Stimulated activated CD8-positive, alpha-beta memory T cell treated with anti-CD3 and anti-CD28 coated beads, Interleukin-12 subunit alpha, Interleukin-12 subunit beta, amount 100 ng/mL, for 24 hours (primary cell): ENCODE measurements around the gene MPHOSPH10.
"Not testable (repeated sequence)": the region's sequence is repeated elsewhere in the genome, so short reads cannot be mapped to it uniquely, and the experiment has no call there.

ENCODE experiments used
- DNase-seq: peaks from one replicate; pipeline ENCODE4 v3.0.0-alpha.2; 2020; ENCODE audit errors: extremely low read depth

Gene MPHOSPH10

GRCh38 chr2:71173096-71173495 lies 42.7 kb downstream of the MPHOSPH10 start:
- no peak for DNase-seq

GRCh38 chr2:71174207-71174606 lies 43.8 kb downstream of the MPHOSPH10 start:
- no peak for DNase-seq

DNA sequence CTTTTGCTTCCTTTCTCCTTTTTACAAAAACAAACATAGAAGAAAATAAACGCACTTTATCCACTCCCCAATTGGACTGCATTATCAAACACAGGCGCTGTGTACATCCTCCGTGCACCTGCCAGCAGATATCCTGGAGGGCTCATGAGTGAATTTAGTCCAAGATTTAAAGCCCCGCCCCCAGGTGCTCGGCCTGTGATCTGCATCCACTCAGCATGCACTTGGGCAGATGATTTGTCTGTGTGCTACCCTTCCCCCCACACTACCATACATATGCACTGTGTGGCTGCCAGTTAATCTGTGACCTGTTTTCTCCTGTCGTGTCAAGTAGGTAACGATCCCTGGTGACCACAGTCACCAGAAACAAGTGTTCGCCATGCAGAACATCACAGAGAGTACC lies 48.4 kb downstream of the MPHOSPH10 start:
- DNase-seq: not testable (repeated sequence)

GRCh38 chr2:71181316-71181715 lies 50.9 kb downstream of the MPHOSPH10 start:
- no peak for DNase-seq

GRCh38 chr2:71183306-71184115 lies 53.1 kb downstream of the MPHOSPH10 start:
- not testable (repeated sequence) for DNase-seq

- DNase-seq: no peak
These were observed 56.5 kb downstream of the MPHOSPH10 start for GRCh38 chr2:71186973-71187372.

DNA sequence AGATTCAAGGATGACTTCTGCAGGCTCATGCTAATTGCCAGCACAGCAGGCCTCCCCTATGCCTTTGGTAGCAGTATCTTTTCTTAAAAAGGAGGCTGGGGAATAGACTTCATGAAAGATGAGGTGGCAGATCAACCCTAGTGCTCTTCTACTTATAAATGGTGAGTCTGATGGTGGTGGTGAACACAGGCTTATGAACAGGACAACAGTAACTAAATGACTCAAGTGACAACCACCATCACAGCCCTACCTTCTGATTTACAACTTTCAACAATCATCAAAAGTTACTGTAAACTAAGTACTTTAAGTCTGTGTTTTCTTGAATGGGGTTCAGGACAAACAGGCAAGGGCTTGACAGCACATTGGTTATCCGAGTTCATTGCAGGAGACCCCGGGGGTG lies 57.2 kb downstream of the MPHOSPH10 start:
- DNase-seq: no peak

DNA sequence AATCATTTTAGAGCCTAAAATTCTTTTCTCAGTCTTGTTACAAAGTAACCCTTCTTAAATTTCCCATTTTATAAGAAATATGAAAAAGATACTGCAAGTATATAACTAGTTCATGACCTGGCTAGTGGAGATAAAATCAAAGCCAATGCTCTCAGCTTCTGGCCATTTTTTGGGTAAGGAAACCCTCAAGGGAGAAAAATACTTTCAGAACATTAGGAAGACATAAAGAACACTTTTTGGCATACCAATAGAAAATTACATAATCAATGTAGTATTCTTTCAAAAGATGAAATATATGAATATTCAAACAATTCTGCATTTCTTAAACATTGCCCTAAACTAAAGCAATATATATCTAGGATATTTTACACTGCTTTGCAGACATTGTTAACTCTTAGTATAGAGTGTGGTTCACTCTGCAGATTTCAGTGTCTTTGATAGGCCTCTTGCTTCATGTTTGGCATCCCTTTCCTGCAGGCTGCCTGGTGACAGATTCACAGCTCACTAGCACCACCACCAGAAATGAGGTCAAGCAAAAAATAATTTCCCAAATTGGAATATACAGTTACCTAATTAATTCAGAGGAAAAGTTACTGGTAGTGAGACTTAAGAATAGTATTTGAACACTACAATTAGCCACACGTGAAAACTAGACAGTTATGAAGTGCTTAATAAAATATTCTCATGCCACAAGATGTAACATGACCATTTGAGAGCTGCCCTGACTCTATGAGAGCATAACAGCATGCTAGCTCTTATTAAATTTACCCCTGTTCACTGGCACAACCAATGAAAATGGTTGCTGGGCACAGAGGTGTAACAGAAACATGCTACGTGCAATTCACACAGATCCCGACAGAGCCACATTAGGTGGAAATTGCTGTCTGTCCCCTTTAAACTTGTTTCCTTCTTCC lies 60.5 kb downstream of the MPHOSPH10 start:
- DNase-seq: no peak

- DNase-seq: no peak
These were observed 61.1 kb downstream of the MPHOSPH10 start for GRCh38 chr2:71191570-71191943.
